ENCODE measurements around the gene RCOR1. TPM values are rescaled to one million over a fixed set of nuclear protein-coding genes. Genes with fewer than 3 reads are reported as not detected.
"Not testable (repeated sequence)": the region's sequence is repeated elsewhere in the genome, so short reads cannot be mapped to it uniquely, and the experiment has no call there.

RCOR1 gene
- total RNA-seq, 1 donor from 2014 or later = 43.6 TPM

DNA sequence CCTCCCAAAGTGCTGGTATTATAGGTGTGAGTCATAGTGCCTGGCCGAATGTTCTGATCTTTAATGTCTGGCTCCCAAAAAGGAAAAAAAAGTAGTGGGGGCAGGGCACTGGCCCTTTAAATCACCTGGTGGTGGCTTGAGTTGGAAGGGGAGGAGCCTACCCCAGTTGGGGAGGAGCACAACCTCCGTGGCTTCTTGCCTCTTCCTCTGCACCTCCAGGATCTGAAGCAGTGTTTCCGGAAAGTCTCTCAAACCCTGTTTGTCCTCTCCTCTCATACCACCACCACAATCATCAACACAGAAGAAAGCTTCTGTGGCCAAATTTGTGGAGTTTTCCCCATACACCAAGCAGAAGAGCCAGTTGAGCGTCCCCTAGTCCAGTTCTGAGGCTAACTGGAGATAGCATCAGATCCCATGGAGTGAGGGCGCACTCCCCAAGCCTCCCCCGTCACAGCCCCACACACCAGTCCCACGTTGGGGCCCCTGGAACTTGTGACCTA is 24.3 kb upstream of the RCOR1 start:
- Histone ChIP-seq H3K36me3 (no peaks in the 10 kb centered on the region), H3K27me3 (no peaks in the 10 kb centered on the region), H3K27ac (no peak overlapping the region), H3K4me1 (peaks cover 4% of the 10 kb centered on the region), H3K9me3 (no peaks in the 10 kb centered on the region), H3K4me3 (no peak overlapping the region)
- DNase-seq = no peak
- ATAC-seq = peak; percentile 88
- no peak for TF ChIP-seq CTCF (IDR thresholded peaks at IDR 0.05)
- intact Hi-C loops (cut with DNase I) = no loop called here

DNA sequence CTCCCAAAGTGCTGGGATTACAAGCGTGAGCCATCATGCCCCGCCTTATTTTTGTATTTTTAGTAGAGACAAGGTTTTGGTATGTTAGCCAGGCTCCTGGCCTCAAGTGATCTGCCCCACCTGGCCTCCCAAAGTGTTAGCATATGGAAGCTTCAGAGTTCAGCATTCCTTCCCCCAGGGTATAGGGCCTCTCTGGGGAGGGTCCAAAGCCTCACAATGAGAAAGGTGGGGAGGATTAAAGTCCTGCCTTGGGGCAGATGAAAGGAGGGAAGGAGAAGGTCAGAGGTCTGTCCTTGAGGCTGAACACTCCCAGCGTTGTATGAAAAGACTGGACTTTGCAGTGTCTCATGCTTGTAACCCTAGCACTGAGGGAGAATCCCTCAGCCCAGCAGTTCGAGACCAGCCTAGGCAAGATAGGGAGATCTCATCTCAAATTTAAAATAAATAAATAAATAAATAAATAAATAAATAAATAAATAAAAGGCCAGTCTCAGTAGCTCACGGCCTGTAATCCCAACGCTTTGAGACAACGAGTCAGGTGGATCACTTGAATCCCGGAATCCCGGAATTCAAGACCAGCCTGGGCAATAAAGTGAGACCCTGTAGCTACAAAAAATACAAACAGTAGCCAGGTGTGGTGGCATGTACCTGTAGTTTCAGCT is 22.0 kb upstream of the RCOR1 start:
- intact Hi-C loops (cut with DNase I) = no loop called here
- Histone ChIP-seq H3K9me3 (no peaks in the 10 kb centered on the region), H3K4me1 (peaks cover 4% of the 10 kb centered on the region), H3K36me3 (no peaks in the 10 kb centered on the region), H3K27ac (no peak overlapping the region), H3K4me3 (no peak overlapping the region), H3K27me3 (no peaks in the 10 kb centered on the region)
- ATAC-seq (no peak), DNase-seq (no peak)
- no peak for TF ChIP-seq CTCF (IDR thresholded peaks at IDR 0.05)

- no peaks in the 10 kb centered on the region for H3K9me3 ChIP-seq
- H3K27ac ChIP-seq = no peak overlapping the region
- no peaks in the 10 kb centered on the region for H3K27me3 ChIP-seq
- no peak overlapping the region for H3K4me3 ChIP-seq
- no peaks in the 10 kb centered on the region for H3K36me3 ChIP-seq
- peaks cover 4% of the 10 kb centered on the region for H3K4me1 ChIP-seq
- intact Hi-C loops (cut with DNase I) = no loop called here
- ATAC-seq = no peak
- no peak for DNase-seq
- TF ChIP-seq CTCF (IDR thresholded peaks at IDR 0.05) = no peak
Measured at GRCh38 chr14:102571043-102571442, 21.4 kb upstream of the RCOR1 start.

DNA sequence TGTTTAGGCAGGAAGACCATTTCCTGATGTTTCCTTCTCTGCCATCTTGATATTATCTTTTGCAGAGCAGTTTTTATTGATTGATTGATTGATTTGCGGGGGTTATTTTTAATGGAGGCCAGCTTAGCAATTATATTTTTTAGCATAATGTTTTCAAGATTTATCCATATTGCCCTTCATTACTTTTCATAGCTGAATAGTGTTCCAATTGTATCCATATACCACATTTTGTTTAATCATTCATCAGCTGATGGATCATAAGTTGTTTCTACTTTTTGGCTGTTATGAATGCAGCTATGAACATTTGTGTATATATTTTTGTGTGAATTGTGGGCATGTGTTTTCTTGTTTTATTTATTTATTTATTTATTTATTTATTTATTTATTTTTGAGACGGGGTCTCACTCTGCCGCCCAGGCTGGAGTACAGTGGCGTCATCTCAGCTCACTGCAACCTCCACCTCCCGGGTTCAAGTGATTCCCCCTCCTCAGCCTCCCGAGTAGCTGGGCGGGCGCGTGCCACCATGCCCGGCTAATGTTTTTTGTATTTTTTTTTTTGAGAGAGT is 20.9 kb upstream of the RCOR1 start:
- Histone ChIP-seq H3K4me3 (no peak overlapping the region), H3K9me3 (no peaks in the 10 kb centered on the region), H3K4me1 (peaks cover 4% of the 10 kb centered on the region), H3K36me3 (no peaks in the 10 kb centered on the region), H3K27me3 (no peaks in the 10 kb centered on the region), H3K27ac (no peak overlapping the region)
- intact Hi-C loops (cut with DNase I) = no loop called here
- DNase-seq = no peak
- TF ChIP-seq CTCF (IDR thresholded peaks at IDR 0.05) = no peak
- no peak for ATAC-seq

GRCh38 chr14:102573161-102573560 is 19.3 kb upstream of the RCOR1 start:
- H3K4me3 ChIP-seq; H3K27me3 ChIP-seq; ATAC-seq; DNase-seq; H3K27ac ChIP-seq; intact Hi-C loops (cut with DNase I); H3K9me3 ChIP-seq; H3K36me3 ChIP-seq; H3K4me1 ChIP-seq: not testable (repeated sequence)

DNA sequence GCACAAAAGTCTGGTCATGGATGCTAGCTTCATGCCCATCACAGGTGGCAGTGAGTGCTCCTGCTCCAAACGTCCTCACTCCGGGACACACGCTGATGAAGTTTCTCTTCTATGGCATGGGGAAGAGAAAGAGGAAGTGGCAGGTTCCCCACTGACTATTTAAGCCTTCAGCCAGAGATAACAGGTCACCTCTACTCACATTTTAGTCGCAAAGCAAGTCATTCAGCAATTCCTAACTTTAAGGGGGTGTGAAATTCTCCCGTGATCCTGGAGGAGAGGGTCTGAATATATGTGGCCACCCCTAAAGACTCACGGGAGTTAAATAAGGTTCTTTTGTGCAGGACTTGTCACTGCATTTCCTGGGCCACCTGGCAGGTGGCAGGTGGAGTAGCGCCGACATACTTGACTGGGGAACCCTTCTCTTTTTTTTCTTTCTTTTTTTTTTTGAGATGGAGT is 18.8 kb upstream of the RCOR1 start:
- Histone ChIP-seq H3K27ac (no peak overlapping the region), H3K36me3 (no peaks in the 10 kb centered on the region), H3K4me3 (no peak overlapping the region), H3K4me1 (no peaks in the 10 kb centered on the region), H3K9me3 (no peaks in the 10 kb centered on the region), H3K27me3 (no peaks in the 10 kb centered on the region)
- DNase-seq (no peak), ATAC-seq (peak; percentile 65)
- no peak for TF ChIP-seq CTCF (IDR thresholded peaks at IDR 0.05)
- intact Hi-C loops (cut with DNase I) = no loop called here

Measured in upper lobe of right lung (tissue), 1 donor.